GM18520 (cell line): ENCODE measurements around the gene CREB5.

Experiments used
- ATAC-seq: cut with Tn5 transposase; IDR thresholded peaks from one replicate; pipeline ENCODE4 v1.9.1; 2021; ENCODE audit not compliant: unreplicated experiment

CREB5 gene

DNA sequence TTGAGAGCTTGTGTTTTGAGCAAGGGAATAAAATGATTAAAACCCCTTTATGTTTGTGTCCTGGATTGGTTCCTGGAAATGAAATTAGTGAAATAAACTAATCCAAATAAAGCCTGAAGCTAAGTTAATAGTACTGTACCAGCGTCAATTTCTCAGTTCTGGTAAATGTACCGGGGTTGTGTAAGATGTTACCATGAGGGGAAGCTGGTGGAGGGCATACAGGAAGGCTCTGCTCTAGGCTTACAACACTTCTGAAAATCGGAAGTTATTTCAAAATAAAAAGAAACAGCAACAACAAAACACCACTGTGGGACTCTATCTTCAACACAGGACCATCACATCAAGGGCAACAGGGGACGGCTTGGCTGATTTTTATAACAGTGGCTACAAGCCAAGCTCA is 257.0 kb downstream of the CREB5 start:
- ATAC-seq: no peak

DNA sequence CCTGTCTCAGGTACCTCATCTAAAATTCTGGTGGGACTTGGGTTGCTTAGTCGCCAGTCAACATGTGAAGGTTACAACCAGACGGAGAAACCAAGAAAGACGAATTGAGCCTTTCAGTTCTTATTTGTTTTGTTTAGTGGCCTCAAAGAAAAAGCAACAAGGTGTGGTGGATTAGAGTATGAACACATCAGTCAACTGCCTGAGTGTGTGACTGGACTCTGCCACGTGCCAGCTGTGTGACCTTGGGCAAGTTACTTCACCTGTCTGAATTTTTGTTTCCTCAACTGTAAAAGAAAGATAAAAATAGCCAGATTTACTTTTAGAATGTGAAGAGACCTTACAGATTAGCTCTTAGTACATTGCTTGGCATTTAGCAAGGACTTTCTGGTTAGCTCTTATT is 259.2 kb downstream of the CREB5 start:
- no peak for ATAC-seq

DNA sequence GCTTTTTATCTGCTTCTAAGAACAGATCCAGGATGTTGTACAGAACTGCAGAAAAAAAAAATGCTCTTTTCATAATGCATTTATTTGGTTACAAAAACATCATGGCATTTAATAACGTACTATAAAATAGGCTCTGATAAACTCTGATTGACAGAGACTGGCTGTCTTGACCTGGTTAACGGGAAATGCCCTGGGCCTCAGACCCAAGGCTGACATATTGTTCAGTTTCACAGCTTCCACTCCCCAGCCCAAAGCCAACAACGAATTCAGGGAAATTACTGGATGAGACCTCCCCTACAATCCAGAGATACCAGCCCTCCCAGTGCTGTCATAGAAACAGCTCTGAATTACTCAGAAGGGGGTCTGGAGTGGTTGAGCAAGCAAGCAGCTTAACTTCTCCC is 260.1 kb downstream of the CREB5 start:
- ATAC-seq: no peak

DNA sequence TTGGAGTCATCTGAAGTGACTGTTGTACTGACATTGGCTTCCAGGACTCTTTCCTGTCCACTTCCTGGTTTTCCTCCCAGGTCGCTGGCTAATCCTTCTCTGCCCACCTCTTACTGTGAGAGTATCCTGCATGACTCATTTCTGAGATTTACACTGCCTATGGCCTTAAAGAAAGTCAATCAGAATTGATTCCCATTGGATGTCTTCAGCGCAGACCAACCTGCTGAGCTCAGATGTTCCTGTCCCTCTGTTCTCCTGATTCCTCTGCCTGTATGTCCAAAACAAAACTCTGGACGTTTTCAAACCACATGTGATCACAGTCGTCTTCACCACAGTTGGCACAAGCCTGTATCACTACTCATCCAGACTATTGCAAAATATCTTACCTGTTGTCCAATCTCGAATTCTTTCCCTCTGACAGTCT is 262.1 kb downstream of the CREB5 start:
- no peak for ATAC-seq

DNA sequence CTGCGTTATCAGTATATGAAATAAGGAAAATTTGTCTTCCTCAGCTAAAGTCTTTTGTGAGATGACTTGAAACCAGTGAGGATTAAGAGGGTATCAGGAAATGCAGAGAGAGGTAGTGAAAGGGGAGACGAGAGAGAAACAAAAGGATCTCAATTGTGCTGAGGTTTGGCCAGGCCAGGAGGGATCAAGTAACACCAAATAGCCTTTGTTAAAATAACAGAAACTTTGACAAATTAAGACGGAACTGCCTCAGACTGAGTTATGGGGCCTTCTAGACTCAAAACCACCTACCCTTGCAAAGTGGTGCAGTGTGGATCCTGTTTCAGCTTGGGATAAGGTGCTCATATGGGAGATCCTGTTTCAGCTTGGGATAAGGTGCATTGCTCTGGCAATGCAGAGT is 263.1 kb downstream of the CREB5 start:
- no peak for ATAC-seq

DNA sequence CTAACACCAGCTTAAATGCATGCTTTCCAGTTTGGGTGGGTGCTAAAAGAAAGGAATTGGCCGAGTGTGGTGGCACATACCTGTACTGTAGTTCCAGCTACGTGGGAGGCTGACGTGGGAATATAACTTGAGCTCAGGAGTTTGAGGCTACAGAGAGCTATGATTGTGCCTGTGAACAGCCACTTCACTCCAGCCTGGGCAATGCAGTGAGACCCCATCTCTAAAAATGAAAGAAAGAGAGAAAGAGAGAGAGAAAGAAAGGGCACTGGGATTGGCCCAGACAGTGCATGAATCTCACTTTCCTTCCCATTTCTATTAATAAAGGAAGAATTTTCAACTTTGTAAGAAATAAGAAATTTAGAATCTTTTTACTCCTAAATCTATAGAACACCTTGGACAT is 265.4 kb downstream of the CREB5 start:
- ATAC-seq: no peak

DNA sequence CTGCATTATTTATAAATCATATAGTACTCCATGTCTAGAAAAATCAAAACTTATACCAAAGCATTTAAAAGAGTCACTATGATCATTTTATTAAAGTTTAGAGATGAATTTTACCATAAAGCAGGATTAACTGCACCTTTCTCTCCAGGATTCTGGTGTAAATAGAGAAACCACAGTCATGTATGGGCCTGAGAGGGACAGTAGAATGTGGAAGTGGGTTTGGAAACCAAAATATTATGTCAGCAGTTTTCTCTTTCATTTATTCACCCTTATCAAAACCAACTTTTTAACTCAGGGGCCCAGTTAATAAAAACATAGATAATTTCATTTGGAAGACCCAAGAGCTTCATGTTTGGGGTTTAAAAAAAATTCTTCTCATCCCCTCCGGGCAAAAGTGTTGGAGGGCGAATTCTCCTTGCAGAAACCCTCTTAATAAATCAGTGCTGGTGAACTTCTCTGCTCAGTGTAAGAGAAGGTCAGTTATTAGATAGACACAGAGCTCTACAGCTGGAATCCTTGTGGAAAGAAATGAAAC is 266.2 kb downstream of the CREB5 start:
- ATAC-seq: no peak

DNA sequence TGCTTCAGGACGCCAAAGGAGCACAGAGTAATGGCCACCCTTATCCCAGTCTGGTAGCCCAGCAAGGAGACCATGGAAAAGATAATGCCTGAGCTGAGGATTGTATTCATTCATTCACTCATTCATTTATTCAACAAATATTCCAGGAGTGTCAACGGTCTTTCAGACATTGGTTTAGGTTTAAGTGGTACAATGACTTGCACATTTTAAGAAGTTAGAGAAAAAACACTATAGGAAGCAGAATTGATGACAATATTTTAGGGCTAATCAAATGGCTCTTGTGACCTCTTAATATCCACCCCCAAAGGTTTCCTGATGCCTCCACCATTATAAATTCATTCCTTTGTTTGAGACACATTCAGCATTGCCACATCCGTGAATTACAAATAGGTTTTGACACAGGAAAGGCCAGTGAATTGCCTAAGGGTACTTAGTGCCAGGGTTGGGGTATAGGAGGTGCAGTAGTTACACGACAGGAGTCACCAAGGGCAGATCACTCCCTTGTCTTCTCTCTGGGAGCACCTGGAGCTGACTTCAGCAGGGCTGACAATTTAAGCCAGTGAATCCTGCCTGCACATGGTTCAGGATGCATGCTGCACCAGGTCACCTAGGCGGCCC is 269.5 kb downstream of the CREB5 start:
- no peak for ATAC-seq

DNA sequence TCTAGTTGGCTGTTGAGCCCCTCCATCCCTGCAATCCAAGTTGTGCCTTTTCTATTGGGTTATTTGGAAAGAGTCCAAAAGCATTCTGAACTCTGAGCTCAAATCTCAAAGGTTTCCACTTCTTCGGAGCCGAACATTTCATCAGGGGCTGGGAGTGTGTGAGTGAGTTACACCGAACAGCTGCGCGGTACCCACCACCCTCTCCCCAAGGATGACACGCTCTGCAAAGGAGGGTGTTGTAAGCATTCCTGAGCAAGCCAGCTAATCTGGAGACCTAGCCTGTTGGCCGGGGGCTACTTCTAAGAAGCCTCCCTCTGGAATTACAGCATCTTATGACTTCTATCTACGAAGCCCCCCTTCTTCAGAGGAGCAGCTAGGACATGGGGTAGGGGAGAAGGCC is 270.5 kb downstream of the CREB5 start:
- no peak for ATAC-seq

DNA sequence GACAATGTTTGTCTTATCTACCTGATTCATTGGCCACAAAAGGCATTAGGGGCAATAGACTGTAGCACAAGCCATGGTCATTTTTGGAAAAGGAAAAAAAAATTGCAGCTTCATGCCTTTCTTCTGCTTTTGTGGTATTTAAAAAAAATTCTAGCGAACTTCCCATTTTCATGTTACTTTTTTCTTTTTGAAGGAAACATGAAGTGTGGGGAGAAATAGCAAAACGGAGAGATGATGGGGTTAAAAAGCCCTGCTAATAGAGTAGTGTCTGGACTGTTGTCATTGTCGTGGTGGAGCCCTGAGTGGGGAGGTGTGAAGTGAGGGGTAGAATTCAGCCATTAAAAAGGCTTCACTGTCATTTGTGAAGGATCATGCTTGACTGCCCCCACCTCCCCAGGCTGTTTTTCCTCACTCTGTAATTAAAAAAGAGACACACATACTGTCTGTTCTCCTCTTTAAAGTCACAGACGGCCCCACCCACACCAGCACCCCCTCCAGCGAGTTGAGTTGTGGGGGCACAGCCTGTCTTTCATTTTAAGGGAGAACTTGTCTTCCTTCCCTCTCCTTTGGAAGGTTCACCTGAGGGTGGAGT is 272.4 kb downstream of the CREB5 start:
- ATAC-seq: no peak

DNA sequence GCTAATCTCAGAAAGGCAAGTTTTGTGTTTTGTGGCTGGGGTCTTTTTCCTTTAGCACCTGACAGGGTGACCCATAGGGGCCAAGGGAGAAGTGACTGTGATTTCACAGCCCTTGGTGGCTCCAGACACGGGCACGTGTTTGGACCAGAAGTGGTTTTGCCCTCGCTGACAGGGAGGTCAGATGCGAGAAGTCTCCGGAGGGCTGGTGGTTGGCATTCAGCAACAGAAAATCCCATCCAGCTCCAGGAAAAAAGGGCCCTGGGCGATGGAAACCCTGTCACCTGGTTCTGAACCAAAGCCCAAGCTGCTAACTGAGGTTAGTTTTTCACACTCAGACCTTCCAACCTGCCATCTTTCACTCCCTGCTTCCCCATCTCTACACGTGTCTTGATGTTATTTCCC is 272.9 kb downstream of the CREB5 start:
- no peak for ATAC-seq

DNA sequence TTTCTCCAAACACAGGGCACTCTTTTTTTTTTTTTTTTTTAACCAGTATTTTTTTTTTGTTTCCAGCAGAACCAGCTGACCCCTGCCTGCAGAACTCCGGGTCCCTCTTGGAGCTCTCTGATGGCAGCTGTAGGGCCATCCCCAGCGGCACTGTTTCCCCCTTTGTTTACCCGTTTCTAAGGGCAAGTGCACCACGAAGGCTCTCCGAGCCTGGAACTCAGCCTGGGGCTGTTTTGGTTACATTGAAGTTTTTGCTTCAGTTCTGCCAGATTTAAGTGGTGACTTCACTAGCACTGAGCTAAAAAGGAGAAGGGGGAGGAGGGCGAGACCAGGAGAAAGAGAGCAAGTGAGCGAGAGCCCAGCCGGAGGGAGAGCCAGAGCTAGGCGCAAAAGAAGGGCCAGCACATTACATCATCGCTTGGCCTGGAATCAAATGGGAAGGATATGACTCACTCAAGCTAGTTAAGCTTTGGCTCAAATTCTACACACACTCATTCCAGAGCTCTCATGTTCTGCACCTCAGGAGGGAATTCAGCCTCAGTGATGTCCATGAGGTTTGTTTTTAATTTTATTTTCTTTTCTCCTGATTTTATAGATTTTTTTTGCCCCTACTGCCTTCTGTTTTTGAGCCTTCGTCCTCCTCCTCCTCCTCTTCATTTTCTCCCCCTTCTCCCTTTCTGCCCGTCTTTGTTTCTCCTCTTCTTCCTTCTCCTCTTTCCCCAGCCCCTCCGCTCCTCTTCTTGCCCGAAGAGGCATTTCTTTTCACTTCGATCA is 273.5 kb downstream of the CREB5 start:
- no peak for ATAC-seq

DNA sequence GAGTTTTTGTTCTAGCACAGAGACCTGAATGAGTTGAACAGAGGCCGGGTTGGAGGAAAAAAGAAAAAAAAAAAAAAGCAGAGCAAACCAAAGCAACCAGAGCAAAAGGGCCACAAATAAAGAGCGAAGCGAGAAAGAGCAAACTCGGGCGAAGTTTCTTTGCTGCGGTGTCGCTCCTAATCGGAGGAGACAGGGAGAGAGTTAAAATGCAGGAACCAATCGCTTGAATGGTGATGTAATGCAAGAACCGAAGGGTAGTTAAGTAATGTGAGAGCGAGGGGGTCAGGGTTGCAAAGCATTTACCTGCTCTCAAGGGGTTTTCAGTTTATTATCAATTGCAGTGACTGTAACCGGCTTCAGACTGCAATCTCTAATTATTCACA is 274.1 kb downstream of the CREB5 start:
- ATAC-seq: no peak

DNA sequence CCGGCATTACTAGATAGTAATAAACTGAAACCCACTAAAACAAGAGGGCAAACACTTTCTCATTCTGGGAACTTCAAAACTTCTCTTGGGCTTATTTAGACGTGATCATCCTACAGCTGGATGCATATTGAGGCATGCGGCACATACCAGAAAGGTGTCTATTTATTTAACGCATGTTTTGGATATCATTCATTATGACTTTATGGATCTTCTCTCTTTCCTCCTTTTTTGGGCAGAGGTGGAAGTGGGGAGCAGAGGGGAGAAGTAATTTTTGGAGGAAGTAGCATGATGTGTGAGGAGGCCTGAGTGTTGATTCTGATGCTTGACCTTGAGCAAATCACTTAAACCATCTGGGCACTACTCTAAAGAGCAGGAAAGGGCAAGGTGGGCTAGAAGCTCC is 275.2 kb downstream of the CREB5 start:
- no peak for ATAC-seq

DNA sequence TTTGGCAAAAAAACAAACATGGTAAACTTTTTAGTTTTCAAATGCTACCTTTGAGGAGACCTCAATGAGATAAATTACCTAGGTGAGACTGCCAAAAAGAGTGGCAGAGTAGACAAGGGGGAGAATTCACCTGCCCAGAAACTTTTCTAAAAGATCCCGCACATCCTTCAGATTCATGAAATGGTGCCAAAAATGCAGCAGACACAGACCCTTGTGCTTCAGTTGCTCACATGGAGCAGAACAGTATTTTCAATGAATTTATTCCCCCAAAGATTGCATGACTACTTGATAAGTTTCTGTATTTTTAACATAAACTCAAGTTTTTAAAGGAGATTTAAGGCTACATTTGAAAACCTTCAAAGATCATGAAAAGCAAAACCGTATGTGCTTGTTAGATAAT is 275.9 kb downstream of the CREB5 start:
- ATAC-seq: no peak

DNA sequence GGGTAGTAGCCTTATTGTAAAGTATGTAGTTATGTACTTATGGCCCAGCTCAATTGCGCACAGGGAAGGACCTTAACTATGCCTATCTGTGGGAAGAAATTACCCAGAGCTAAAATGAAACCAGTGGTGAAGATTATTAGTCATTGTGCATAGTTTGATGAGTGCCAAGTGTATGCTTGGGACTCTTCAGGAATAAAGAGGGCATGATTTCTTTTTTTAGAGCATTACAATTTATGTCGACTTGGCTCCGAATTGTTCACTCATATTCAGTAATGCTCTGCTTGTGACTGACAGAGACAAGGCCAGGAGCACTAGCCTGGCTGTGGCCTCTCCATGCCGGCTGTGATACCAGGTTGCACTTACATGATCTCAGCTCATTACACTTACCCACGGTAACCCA is 276.3 kb downstream of the CREB5 start:
- ATAC-seq: no peak

DNA sequence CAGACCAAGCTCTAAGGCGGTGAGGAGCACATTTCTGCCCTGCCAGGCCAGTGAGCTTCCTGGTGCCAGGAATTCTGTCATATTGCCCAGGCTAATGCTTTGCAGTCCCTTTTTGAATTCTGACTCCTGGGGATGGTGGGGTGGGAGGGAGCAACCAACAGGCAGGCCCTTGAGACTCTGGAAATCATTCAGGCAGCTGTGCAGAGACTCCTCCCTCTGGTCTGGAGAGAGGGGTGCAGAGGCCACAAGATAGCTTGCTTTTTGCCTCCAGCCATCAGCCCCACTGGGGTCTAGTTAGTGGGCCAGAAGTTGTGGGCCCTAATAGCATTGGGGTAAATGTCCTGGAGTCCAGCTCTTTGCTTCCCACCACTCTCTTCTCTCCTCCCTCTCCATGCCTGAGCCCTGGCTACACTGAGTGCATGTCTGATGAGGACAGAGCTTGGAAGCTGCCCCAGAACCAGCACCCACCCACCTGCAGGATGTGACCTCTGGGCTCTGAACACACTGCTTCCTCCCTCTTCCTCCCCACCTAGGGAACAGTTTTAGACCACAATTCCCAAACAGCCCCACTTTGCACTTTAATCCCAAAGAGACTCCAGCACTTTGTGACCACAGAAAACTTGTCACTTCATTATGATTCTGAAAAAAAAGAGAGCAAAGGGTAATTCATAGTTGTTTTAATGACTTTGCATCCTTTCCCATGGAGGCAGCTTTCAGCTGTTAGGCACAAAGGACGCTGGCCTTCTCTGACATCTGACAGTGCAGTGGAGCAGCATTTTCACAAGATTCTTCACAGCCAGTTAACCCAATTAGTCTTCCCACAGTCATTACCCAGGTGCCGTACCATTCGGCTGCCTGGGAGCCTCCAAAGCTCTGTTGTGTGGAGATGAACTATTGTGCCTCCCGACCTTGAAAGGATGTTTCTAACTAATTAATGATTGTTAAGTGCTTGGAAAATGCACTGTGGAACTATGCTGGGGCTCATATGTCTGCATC is 283.3 kb downstream of the CREB5 start:
- no peak for ATAC-seq

DNA sequence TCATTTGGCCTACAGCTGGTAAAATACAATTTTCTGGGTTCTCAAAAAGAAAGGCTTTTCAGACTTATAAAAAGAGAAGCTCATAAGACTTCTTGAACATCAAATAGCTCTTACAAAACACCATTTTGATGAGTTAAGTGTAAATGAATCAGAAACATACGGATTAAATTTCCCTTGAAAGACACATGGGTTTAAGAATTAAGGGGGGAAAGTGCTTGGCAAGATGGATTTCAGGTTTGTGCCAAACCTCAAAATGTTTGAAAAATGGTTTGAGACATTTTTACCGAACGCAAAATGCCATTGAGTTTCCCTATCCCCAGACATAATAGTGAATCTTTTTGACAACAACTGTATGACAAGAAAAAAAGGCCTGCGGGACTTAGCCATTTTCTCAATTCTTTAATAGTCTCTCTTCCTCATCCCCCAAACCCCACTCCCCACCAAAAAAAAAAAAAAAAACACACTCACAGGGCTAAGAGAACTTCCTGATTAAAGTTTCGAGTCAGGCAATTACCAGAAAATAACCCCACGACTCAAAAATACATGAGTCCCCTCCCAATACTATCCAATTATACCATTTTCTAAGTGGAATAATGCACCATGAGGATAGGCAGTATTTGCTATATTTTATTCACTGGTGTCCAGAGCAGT is 285.7 kb downstream of the CREB5 start:
- no peak for ATAC-seq

DNA sequence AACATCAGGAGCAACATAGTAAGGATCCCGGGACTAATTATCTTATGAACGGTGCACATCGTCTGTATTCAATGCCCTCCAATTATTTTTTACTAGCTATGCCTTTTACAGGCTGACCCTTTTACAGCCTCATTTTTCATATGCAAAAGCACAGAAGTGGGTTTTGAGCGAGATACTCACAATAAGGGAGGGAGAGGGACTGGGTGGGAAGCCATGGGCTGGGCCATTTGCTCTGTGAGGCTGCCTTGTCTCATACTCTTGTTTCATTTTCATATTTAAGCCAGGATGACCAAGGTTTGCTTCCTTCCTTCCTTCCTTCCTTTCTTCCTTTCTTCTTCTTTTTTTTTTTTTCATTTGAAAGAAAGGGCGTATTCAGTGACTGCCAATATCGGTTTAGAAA is 286.5 kb downstream of the CREB5 start:
- ATAC-seq: no peak

DNA sequence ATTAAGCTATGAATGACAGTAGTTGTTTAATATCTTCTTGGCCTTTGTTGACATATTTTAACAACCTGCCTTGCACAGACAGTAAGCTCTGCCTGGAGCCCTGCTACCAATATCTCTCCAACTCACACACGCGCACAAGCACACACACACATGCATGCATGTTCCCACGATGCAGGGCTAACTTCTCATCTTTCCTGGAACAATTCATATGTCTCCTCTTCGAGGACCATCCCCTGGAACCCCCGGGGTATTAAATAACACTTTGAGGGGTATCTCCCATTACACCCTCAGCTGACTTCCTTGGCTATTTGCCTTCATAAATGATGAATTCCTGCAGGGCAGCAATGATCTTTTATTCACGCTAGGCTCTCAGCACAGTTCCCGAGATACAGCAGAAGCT is 287.8 kb downstream of the CREB5 start:
- no peak for ATAC-seq

DNA sequence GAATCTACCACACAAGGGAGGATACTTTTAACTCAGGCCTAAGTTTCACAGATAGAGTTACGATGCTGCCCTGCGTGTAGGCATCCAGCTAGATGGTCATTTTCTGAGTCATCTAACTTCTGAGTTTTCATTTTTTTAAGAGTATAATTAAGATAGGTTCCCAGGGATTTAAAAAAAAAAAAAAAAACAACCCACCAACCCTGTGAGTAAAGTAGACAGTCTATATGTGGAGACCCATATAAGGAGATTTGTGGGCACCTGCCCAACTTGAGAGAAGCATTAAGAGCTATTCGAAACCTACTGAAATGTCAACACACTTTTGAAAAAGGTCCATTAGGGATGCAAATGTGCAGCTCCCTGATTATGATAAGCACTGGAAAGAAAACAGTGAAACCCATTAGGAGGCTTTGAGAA is 288.5 kb downstream of the CREB5 start:
- ATAC-seq: no peak
